ENCODE data around the gene FBXL7.

FBXL7 gene

GRCh38 chr5:15757619-15758018 is 257.6 kb downstream of the FBXL7 start:
- Histone ChIP-seq H3K4me2 (ENCODE audit: low read length) (no peak overlapping the region), H3K27me3 (ENCODE audit: control insufficient read depth, low read length) (no peaks in the 10 kb centered on the region), H3K9me3 (ENCODE audit: control insufficient read depth, insufficient read depth, low read length) (no peaks in the 10 kb centered on the region), H3K9me2 (replicated peaks; ENCODE audit: control insufficient read depth, low read length) (no peaks in the 10 kb centered on the region), H3K79me2 (ENCODE audit: control insufficient read depth, low read length) (no peaks in the 10 kb centered on the region), H3F3A (ENCODE audit: control insufficient read depth, insufficient read depth) (no peaks in the 10 kb centered on the region), H3K4me1 (ENCODE audit: control insufficient read depth, low read length) (no peaks in the 10 kb centered on the region), H3K4me3 (ENCODE audit: low read length) (no peak overlapping the region), H3K27ac (ENCODE audit: low read depth, low read length) (no peak overlapping the region), H4K20me1 (ENCODE audit: control insufficient read depth, insufficient read depth, low read depth, low read length) (no peaks in the 10 kb centered on the region), H3K36me3 (ENCODE audit: control insufficient read depth, low read length) (no peaks in the 10 kb centered on the region)
- TF ChIP-seq CTCF (IDR thresholded peaks at IDR 0.05; ENCODE audit: low read depth, low read length, poor library complexity, severe bottlenecking) (no peak), EZH2phosphoT487 (IDR thresholded peaks at IDR 0.05; ENCODE audit: borderline replicate concordance, low read length) (no peak)

GRCh38 chr5:15762668-15763067 is 262.7 kb downstream of the FBXL7 start:
- Histone ChIP-seq H3K27me3 (ENCODE audit: control insufficient read depth, low read length) (no peaks in the 10 kb centered on the region), H3K4me3 (ENCODE audit: low read length) (no peak overlapping the region), H3F3A (ENCODE audit: control insufficient read depth, insufficient read depth) (no peaks in the 10 kb centered on the region), H3K4me2 (ENCODE audit: low read length) (no peak overlapping the region), H3K4me1 (ENCODE audit: control insufficient read depth, low read length) (no peaks in the 10 kb centered on the region), H3K79me2 (ENCODE audit: control insufficient read depth, low read length) (no peaks in the 10 kb centered on the region), H3K36me3 (ENCODE audit: control insufficient read depth, low read length) (no peaks in the 10 kb centered on the region), H3K9me3 (ENCODE audit: control insufficient read depth, insufficient read depth, low read length) (no peaks in the 10 kb centered on the region), H3K27ac (ENCODE audit: low read depth, low read length) (no peak overlapping the region), H4K20me1 (ENCODE audit: control insufficient read depth, insufficient read depth, low read depth, low read length) (no peaks in the 10 kb centered on the region), H3K9me2 (replicated peaks; ENCODE audit: control insufficient read depth, low read length) (no peaks in the 10 kb centered on the region)
- no peak for TF ChIP-seq CTCF (IDR thresholded peaks at IDR 0.05; ENCODE audit: low read depth, low read length, poor library complexity, severe bottlenecking)
- no peak for TF ChIP-seq EZH2phosphoT487 (IDR thresholded peaks at IDR 0.05; ENCODE audit: borderline replicate concordance, low read length)

- H3K4me3 ChIP-seq (ENCODE audit: low read length) = no peak overlapping the region
- no peaks in the 10 kb centered on the region for H3K79me2 ChIP-seq (ENCODE audit: control insufficient read depth, low read length)
- H3K4me2 ChIP-seq (ENCODE audit: low read length) = no peak overlapping the region
- H3F3A ChIP-seq (ENCODE audit: control insufficient read depth, insufficient read depth) = no peaks in the 10 kb centered on the region
- no peak for TF ChIP-seq EZH2phosphoT487 (IDR thresholded peaks at IDR 0.05; ENCODE audit: borderline replicate concordance, low read length)
- TF ChIP-seq CTCF (IDR thresholded peaks at IDR 0.05; ENCODE audit: low read depth, low read length, poor library complexity, severe bottlenecking) = no peak
- no peaks in the 10 kb centered on the region for H3K36me3 ChIP-seq (ENCODE audit: control insufficient read depth, low read length)
- H3K9me2 ChIP-seq (replicated peaks; ENCODE audit: control insufficient read depth, low read length) = no peaks in the 10 kb centered on the region
- H3K27me3 ChIP-seq (ENCODE audit: control insufficient read depth, low read length) = no peaks in the 10 kb centered on the region
- H3K27ac ChIP-seq (ENCODE audit: low read depth, low read length) = no peak overlapping the region
- H3K9me3 ChIP-seq (ENCODE audit: control insufficient read depth, insufficient read depth, low read length) = no peaks in the 10 kb centered on the region
- H4K20me1 ChIP-seq (ENCODE audit: control insufficient read depth, insufficient read depth, low read depth, low read length) = no peaks in the 10 kb centered on the region
- H3K4me1 ChIP-seq (ENCODE audit: control insufficient read depth, low read length) = no peaks in the 10 kb centered on the region
These were observed 263.8 kb downstream of the FBXL7 start for GRCh38 chr5:15763754-15764153.

GRCh38 chr5:15768936-15769335 is 269.0 kb downstream of the FBXL7 start:
- Histone ChIP-seq H3K4me3 (ENCODE audit: low read length) (no peak overlapping the region), H3F3A (ENCODE audit: control insufficient read depth, insufficient read depth) (no peaks in the 10 kb centered on the region), H3K9me3 (ENCODE audit: control insufficient read depth, insufficient read depth, low read length) (no peaks in the 10 kb centered on the region), H3K4me2 (ENCODE audit: low read length) (no peak overlapping the region), H4K20me1 (ENCODE audit: control insufficient read depth, insufficient read depth, low read depth, low read length) (no peaks in the 10 kb centered on the region), H3K4me1 (ENCODE audit: control insufficient read depth, low read length) (no peaks in the 10 kb centered on the region), H3K9me2 (replicated peaks; ENCODE audit: control insufficient read depth, low read length) (no peaks in the 10 kb centered on the region), H3K27me3 (ENCODE audit: control insufficient read depth, low read length) (no peaks in the 10 kb centered on the region), H3K36me3 (ENCODE audit: control insufficient read depth, low read length) (no peaks in the 10 kb centered on the region), H3K79me2 (ENCODE audit: control insufficient read depth, low read length) (no peaks in the 10 kb centered on the region), H3K27ac (ENCODE audit: low read depth, low read length) (no peak overlapping the region)
- TF ChIP-seq EZH2phosphoT487 (IDR thresholded peaks at IDR 0.05; ENCODE audit: borderline replicate concordance, low read length) (no peak), CTCF (IDR thresholded peaks at IDR 0.05; ENCODE audit: low read depth, low read length, poor library complexity, severe bottlenecking) (no peak)
